Measurements from ENCODE around the gene KRT72. TPM values are rescaled to one million over a fixed set of nuclear protein-coding genes. Genes with fewer than 3 reads are reported as not detected.

The KRT72 gene
- total and polyA plus RNA-seq, 2 donors (not counting 3 experiments of a cell fraction or from before 2014, with no cell fraction given): not detected

GRCh38 chr12:52647601-52648000, 46.3 kb upstream of the KRT72 start:
- no peak for TF ChIP-seq FOS (IDR thresholded peaks at IDR 0.05; ENCODE audit: borderline replicate concordance, insufficient read depth, low read length)
- no peak for TF ChIP-seq MAX (IDR thresholded peaks at IDR 0.05; ENCODE audit: insufficient read depth, insufficient read length)
- TF ChIP-seq MYC (IDR thresholded peaks at IDR 0.05; ENCODE audit: low read depth, low read length): no peak
- H3K79me2 ChIP-seq (ENCODE audit: control insufficient read depth, insufficient read depth, low read length): no peaks in the 10 kb centered on the region
- H3K4me1 ChIP-seq (ENCODE audit: control insufficient read depth, extremely low read depth, insufficient read depth, low read length): no peaks in the 10 kb centered on the region
- H3K9me1 ChIP-seq (replicated peaks; ENCODE audit: control insufficient read depth, extremely low read depth, insufficient read depth, low read length): no peaks in the 10 kb centered on the region
- H3K27ac ChIP-seq (ENCODE audit: insufficient read depth, low read depth, low read length): no peak overlapping the region
- intact Hi-C loops (cut with micrococcal nuclease) (no loop called here), dilution Hi-C loops (cut with MboI; ENCODE audit: extremely low pct_ligation_motif_present, low sequenced_read_pairs) (no loop called here)
- no peak overlapping the region for H3K4me3 ChIP-seq (replicated peaks in 1 of 3; ENCODE audit: insufficient read depth in 1 of 3, low read depth in 1 of 3, low read length in 3 of 3)
- H3K9me3 ChIP-seq (replicated peaks; ENCODE audit: control insufficient read depth, insufficient read depth, low read length): no peaks in the 10 kb centered on the region
- no TSS peak for BruUV-seq (replicated peaks)
- H3K9ac ChIP-seq (replicated peaks; ENCODE audit: extremely low read depth, insufficient read depth, low read length): no peak overlapping the region
- DNase-seq (ENCODE audit: low read depth, low spot score): no peak
- FAIRE-seq: no peak
- ChIA-PET CTCF (interaction anchor here (1.2 kb wide), 1 partner anchor 36 kb away, joined by 4 read pairs; no protein-coding TSS in a partner anchor), POLR2A (no interaction called here)
- no peak overlapping the region for H3K4me2 ChIP-seq (ENCODE audit: insufficient read depth, low read length)
- H2AFZ ChIP-seq (ENCODE audit: low read depth, low read length): no peak overlapping the region
- H3K27me3 ChIP-seq (ENCODE audit: control insufficient read depth in 2 of 2, insufficient read depth in 2 of 2, low read length in 2 of 2): peaks cover 4 to 7% of the 10 kb centered on the region in 2 experiments
- no peaks in the 10 kb centered on the region for H4K20me1 ChIP-seq (replicated peaks; ENCODE audit: control insufficient read depth, extremely low read depth, insufficient read depth, low read length)
- H3K36me3 ChIP-seq (ENCODE audit: control insufficient read depth in 2 of 2, extremely low read depth in 1 of 2, insufficient read depth in 2 of 2, low read length in 2 of 2): no peaks in the 10 kb centered on the region

- no peak overlapping the region for H2AFZ ChIP-seq (ENCODE audit: low read depth, low read length)
- H3K79me2 ChIP-seq (ENCODE audit: control insufficient read depth, insufficient read depth, low read length): no peaks in the 10 kb centered on the region
- no peaks in the 10 kb centered on the region for H3K4me1 ChIP-seq (ENCODE audit: control insufficient read depth, extremely low read depth, insufficient read depth, low read length)
- H3K4me2 ChIP-seq (ENCODE audit: insufficient read depth, low read length): no peak overlapping the region
- BruUV-seq (replicated peaks): no TSS peak
- H3K9ac ChIP-seq (replicated peaks; ENCODE audit: extremely low read depth, insufficient read depth, low read length): no peak overlapping the region
- H3K27me3 ChIP-seq (ENCODE audit: control insufficient read depth in 2 of 2, insufficient read depth in 2 of 2, low read length in 2 of 2): peaks cover 4 to 7% of the 10 kb centered on the region in 2 experiments
- POLR2A ChIA-PET: no interaction called here
- no peaks in the 10 kb centered on the region for H4K20me1 ChIP-seq (replicated peaks; ENCODE audit: control insufficient read depth, extremely low read depth, insufficient read depth, low read length)
- intact Hi-C loops (cut with micrococcal nuclease): no loop called here
- no peaks in the 10 kb centered on the region for H3K36me3 ChIP-seq (ENCODE audit: control insufficient read depth in 2 of 2, extremely low read depth in 1 of 2, insufficient read depth in 2 of 2, low read length in 2 of 2)
- H3K9me3 ChIP-seq (replicated peaks; ENCODE audit: control insufficient read depth, insufficient read depth, low read length): no peaks in the 10 kb centered on the region
- DNase-seq (ENCODE audit: low read depth, low spot score) (no peak), FAIRE-seq (no peak)
- no peaks in the 10 kb centered on the region for H3K9me1 ChIP-seq (replicated peaks; ENCODE audit: control insufficient read depth, extremely low read depth, insufficient read depth, low read length)
- no peak overlapping the region for H3K4me3 ChIP-seq (replicated peaks in 1 of 3; ENCODE audit: insufficient read depth in 1 of 3, low read depth in 1 of 3, low read length in 3 of 3)
- H3K27ac ChIP-seq (ENCODE audit: insufficient read depth, low read depth, low read length): no peak overlapping the region
- TF ChIP-seq JUN (IDR thresholded peaks at IDR 0.05; ENCODE audit: borderline replicate concordance, insufficient read depth, insufficient read length, low read depth) (no peak), FOS (IDR thresholded peaks at IDR 0.05; ENCODE audit: borderline replicate concordance, insufficient read depth, low read length) (no peak), POLR2AphosphoS5 (IDR thresholded peaks at IDR 0.05; ENCODE audit: insufficient read depth, low read depth, low read length) (no peak), MAX (IDR thresholded peaks at IDR 0.05; ENCODE audit: insufficient read depth, insufficient read length) (no peak), POLR2A (IDR thresholded peaks at IDR 0.05; ENCODE audit: low read depth, low read length) (no peak), EZH2 (IDR thresholded peaks at IDR 0.05; ENCODE audit: borderline replicate concordance, low read depth, low read length, severe bottlenecking) (no peak), GATA2 (IDR thresholded peaks at IDR 0.05; ENCODE audit: insufficient read depth, insufficient read length, low read depth, low read length) (no peak), CTCF (IDR thresholded peaks at IDR 0.05; ENCODE audit: extremely low read depth in 1 of 2, insufficient read depth in 1 of 2, low read depth in 1 of 2, low read length in 2 of 2) (no peak), MYC (IDR thresholded peaks at IDR 0.05; ENCODE audit: low read depth, low read length) (no peak)
- dilution Hi-C loops (cut with MboI; ENCODE audit: extremely low pct_ligation_motif_present, low sequenced_read_pairs): no loop called here
- CTCF ChIA-PET: interaction anchor here (1.2 kb wide), 1 partner anchor 35 kb away, joined by 4 read pairs; no protein-coding TSS in a partner anchor
Measured at GRCh38 chr12:52646613-52647012, 45.4 kb upstream of the KRT72 start.
